Measurements from ENCODE around the gene ST3GAL4.
"Not testable (repeated sequence)": the region's sequence is repeated elsewhere in the genome, so short reads cannot be mapped to it uniquely, and the experiment has no call there.

ST3GAL4 gene

GRCh38 chr11:126358763-126359160 is 3.3 kb downstream of the ST3GAL4 start:
- Histone ChIP-seq H3K4me1 (no peaks in the 10 kb centered on the region; the same call in 1 of the 2 replicates), H3K27me3 (no peaks in the 10 kb centered on the region), H3K9me3 (no peaks in the 10 kb centered on the region), H3K36me3 (no peaks in the 10 kb centered on the region), H3K4me3 (ENCODE audit: low read depth, low read length) (no peak overlapping the region)
- TF ChIP-seq CTCF (IDR thresholded peaks at IDR 0.05; ENCODE audit: low read depth, low read length) = no peak
- no peak for DNase-seq

GRCh38 chr11:126359431-126360048 is 4.1 kb downstream of the ST3GAL4 start:
- no peaks in the 10 kb centered on the region for H3K36me3 ChIP-seq
- no peaks in the 10 kb centered on the region for H3K9me3 ChIP-seq
- no peaks in the 10 kb centered on the region; the same call in 1 of the 2 replicates for H3K4me1 ChIP-seq
- no peak overlapping the region for H3K4me3 ChIP-seq (ENCODE audit: low read depth, low read length)
- TF ChIP-seq CTCF (IDR thresholded peaks at IDR 0.05; ENCODE audit: low read depth, low read length) = no peak
- H3K27me3 ChIP-seq = no peaks in the 10 kb centered on the region
- peak; percentile 66 for DNase-seq

GRCh38 chr11:126360049-126360446 is 4.6 kb downstream of the ST3GAL4 start:
- DNase-seq = no peak
- TF ChIP-seq CTCF (IDR thresholded peaks at IDR 0.05; ENCODE audit: low read depth, low read length) = no peak
- no peaks in the 10 kb centered on the region for H3K27me3 ChIP-seq
- H3K4me3 ChIP-seq (ENCODE audit: low read depth, low read length) = no peak overlapping the region
- H3K4me1 ChIP-seq = no peaks in the 10 kb centered on the region; the same call in 1 of the 2 replicates
- no peaks in the 10 kb centered on the region for H3K36me3 ChIP-seq
- no peaks in the 10 kb centered on the region for H3K9me3 ChIP-seq

- no peak overlapping the region for H3K4me3 ChIP-seq (ENCODE audit: low read depth, low read length)
- no peaks in the 10 kb centered on the region for H3K36me3 ChIP-seq
- no peak for TF ChIP-seq CTCF (IDR thresholded peaks at IDR 0.05; ENCODE audit: low read depth, low read length)
- no peaks in the 10 kb centered on the region for H3K9me3 ChIP-seq
- H3K27me3 ChIP-seq = no peaks in the 10 kb centered on the region
- DNase-seq = no peak
- H3K4me1 ChIP-seq = no peaks in the 10 kb centered on the region; the same call in 1 of the 2 replicates
Measured at GRCh38 chr11:126361400-126361799, 5.9 kb downstream of the ST3GAL4 start.

- H3K4me1 ChIP-seq = no peaks in the 10 kb centered on the region; the same call in 1 of the 2 replicates
- H3K4me3 ChIP-seq (ENCODE audit: low read depth, low read length) = no peak overlapping the region
- H3K9me3 ChIP-seq = no peaks in the 10 kb centered on the region
- DNase-seq = no peak
- TF ChIP-seq CTCF (IDR thresholded peaks at IDR 0.05; ENCODE audit: low read depth, low read length) = no peak
- no peaks in the 10 kb centered on the region for H3K27me3 ChIP-seq
- no peaks in the 10 kb centered on the region for H3K36me3 ChIP-seq
Measured at GRCh38 chr11:126362879-126363655, 7.6 kb downstream of the ST3GAL4 start.

GRCh38 chr11:126363706-126364248 is 8.3 kb downstream of the ST3GAL4 start:
- H3K4me3 ChIP-seq (ENCODE audit: low read depth, low read length) = no peak overlapping the region
- no peak for TF ChIP-seq CTCF (IDR thresholded peaks at IDR 0.05; ENCODE audit: low read depth, low read length)
- no peaks in the 10 kb centered on the region for H3K27me3 ChIP-seq
- H3K4me1 ChIP-seq = no peaks in the 10 kb centered on the region; the same call in 1 of the 2 replicates
- H3K36me3 ChIP-seq = no peaks in the 10 kb centered on the region
- DNase-seq = no peak
- H3K9me3 ChIP-seq = no peaks in the 10 kb centered on the region

- not testable (repeated sequence) for H3K4me3 ChIP-seq (ENCODE audit: low read depth, low read length); H3K4me1 ChIP-seq; DNase-seq; H3K27me3 ChIP-seq; H3K9me3 ChIP-seq; H3K36me3 ChIP-seq
Measured at GRCh38 chr11:126364735-126365134, 9.2 kb downstream of the ST3GAL4 start.

GRCh38 chr11:126365508-126365907 is 10.0 kb downstream of the ST3GAL4 start:
- not testable (repeated sequence) for H3K36me3 ChIP-seq; H3K4me3 ChIP-seq (ENCODE audit: low read depth, low read length); H3K4me1 ChIP-seq; H3K27me3 ChIP-seq; H3K9me3 ChIP-seq; DNase-seq

Data from BE2C (cell line).